Measurements from ENCODE around the gene CLDN20.
A peak's percentile ranks its signal among the peaks of the same experiment; 100 is the strongest.

CLDN20 gene

GRCh38 chr6:155245831-155246230 is 18.0 kb upstream of the CLDN20 start:
- no peak for DNase-seq

GRCh38 chr6:155246825-155247224 is 17.0 kb upstream of the CLDN20 start:
- DNase-seq: no peak

DNA sequence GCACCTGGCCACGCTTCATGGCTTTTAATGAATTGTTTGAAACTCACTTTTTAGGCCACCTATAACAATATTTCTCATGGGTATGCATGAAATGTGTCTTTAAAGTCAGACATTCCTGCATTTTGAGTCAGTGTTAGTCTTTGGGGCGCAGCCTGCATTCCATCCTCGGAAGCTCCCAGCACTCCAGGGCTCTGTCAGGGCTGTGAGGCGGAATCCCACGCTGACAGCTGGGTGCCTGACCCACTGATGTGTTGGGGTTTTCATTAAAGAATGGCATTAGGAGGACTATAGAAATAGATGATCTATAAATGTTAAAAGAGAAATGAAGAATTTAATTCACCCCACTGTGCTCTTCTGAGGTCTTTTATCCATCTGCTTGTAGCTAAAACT is 16.2 kb upstream of the CLDN20 start:
- DNase-seq: no peak

- DNase-seq: peak; percentile 41
Measured at GRCh38 chr6:155248008-155249001, 15.5 kb upstream of the CLDN20 start.

DNA sequence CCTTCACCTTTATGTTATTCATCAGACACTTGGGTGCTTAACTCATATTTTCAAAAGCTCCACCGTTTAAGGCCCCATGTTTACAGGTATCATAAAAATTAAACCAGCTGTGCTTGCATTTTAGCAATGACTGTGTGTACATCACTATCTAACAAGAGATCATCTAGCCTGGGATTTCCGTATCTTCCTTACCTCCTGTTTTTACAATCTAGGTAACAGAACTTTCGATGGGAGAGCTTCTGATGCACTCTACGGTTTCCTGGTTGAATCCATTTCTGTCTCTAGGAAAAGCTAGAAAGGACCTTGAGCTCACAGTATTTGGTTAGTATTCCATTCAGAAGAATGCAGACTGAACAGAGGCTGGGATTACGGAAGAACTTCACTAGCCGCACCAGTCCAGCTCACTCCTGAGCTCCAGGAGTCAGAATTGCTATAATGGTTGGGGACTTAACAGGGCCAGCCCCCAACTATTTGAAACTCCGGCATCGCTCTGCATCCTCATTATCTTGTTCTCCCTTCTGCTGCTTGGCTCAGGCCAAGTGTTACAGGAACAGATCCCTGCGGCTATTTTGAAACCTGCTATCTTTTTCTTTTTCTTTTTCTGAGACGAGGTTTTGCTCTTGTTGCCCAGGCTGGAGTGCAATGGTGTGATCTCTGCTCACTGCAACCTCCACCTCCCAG is 13.0 kb upstream of the CLDN20 start:
- no peak for DNase-seq

DNA sequence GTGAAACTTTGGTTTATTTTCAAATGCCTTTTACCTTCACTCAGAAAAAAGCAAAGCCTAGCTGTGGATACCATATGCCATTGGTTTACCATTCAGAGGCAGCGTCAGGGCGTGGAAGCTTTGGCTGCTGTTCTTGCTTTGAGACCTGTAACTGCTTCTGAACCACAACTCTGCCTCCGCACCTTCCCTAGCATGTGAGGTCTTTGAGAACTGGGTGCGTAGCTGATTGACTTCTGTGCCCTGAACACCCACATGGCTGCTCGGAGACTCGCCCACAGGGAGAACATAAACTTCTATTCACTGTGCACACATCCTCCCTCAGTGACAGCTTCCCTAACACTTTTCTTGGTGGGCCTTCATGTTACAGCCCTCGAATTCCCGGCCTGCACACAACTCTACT is 11.2 kb upstream of the CLDN20 start:
- DNase-seq: no peak

- no peak for DNase-seq
Measured at GRCh38 chr6:155253337-155253736, 10.5 kb upstream of the CLDN20 start.

DNA sequence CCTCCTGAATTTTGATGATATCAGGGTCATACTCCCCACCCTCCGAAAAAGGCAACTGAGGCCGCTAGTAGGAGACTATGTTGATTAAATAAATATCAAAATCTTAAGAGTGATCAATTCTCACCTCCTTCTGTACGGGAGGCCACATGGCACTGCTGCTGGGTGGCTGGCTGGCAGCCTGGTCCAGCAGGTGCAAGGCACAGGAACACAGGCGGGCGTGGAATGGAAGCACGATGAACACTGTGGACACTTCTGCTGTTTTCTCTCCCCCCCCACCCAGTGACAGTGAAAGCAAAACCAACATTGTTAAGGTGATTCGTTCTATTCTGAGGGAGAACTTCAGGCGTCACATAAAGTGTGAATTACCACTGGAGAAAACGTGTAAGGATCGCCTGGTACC is 9.7 kb upstream of the CLDN20 start:
- DNase-seq: no peak

DNA sequence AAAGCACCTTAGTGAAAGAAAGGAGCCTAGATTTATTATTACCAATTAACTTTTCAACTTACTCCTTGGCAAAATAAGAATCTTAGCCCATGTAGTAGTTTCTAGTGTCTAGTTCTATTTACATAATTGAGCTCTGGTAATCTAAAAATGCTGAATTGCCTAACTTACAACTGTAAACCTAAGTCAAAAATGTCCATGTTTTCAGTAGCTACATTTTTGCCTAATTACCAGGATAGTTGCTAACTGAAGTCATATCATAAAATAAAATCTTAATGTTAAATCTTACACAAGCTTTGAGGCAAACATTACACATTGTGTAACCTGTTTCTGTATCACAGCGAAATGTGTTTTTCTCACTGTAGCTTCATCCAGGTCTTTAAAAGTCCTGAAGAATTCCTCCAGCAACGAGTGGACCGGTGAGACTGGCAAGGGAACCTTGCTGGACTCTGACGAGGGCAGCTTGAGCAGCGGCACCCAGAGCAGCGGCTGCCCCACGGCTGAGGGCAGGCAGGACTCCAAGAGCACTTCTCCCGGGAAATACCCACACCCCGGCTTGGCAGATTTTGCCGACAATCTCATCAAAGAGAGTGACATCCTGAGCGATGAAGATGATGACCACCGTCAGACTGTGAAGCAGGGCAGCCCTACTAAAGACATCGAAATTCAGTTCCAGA is 7.6 kb upstream of the CLDN20 start:
- DNase-seq: no peak

GRCh38 chr6:155257796-155258195 is 6.0 kb upstream of the CLDN20 start:
- no peak for DNase-seq

GRCh38 chr6:155259204-155259603 is 4.6 kb upstream of the CLDN20 start:
- DNase-seq: no peak

- no peak for DNase-seq
Measured at GRCh38 chr6:155259897-155260296, 3.9 kb upstream of the CLDN20 start.

GRCh38 chr6:155260686-155261085 is 3.1 kb upstream of the CLDN20 start:
- no peak for DNase-seq

- DNase-seq: no peak
Measured at GRCh38 chr6:155261111-155261900, 2.5 kb upstream of the CLDN20 start.

- no peak for DNase-seq
Measured at GRCh38 chr6:155262655-155263054, 1.2 kb upstream of the CLDN20 start.

- DNase-seq: no peak
Measured at GRCh38 chr6:155264693-155265320, 994 bp downstream of the CLDN20 start.

GRCh38 chr6:155265843-155266535 is 2.2 kb downstream of the CLDN20 start:
- DNase-seq: no peak

DNA sequence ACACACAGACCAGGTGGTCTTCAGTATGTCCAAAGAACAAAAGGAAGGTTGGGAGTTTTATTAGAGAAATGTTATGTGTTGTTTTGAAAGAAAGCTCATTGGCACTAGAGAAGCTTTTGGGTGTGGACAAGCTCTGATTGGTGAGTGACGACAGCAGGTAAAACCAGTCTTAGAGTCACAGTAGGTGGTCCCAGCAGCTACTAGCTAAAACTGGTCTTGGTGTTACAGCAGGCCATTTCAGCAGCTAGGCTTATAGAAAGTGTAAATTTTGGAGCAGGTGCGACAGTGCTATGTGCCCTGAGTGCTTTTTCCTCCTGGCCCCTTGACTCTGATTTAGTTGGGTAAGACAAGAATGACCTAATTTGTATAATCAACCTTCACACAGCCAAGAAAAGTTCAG is 3.6 kb downstream of the CLDN20 start:
- DNase-seq: no peak

DNA sequence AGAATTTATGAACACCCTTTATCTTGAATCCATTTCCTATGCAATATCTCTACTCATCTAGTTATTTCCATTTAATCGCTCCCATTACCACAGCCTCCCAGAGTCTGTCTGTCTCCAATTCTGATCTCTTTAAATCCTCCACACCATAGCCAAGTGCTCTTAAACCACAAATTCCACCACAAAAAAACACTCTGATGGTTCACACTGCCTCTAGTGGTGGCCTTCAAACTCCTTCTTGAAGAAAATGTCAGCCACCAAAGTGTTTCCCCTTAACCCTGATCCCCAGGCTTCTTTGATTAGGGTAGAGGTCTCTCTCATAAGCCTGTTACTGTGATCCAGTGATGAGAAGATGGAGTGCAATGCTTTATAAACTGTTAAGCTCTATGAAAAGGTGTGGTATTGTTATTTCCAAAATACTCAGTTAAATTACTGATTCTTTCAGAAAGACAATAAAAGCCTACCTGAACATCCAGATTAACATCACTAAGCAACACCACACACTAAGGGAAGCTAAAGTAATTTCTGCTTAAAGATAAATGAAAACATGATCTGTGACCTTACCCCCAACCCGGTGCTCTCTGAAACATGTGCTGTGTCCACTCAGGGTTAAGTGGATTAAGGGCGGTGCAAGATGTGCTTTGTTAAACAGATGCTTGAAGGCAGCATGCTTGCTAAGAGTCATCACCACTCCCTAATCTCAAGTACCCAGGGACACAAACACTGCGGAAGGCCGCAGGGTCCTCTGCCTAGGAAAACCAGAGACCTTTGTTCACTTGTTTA is 4.5 kb downstream of the CLDN20 start:
- DNase-seq: peak; percentile 18

DNA sequence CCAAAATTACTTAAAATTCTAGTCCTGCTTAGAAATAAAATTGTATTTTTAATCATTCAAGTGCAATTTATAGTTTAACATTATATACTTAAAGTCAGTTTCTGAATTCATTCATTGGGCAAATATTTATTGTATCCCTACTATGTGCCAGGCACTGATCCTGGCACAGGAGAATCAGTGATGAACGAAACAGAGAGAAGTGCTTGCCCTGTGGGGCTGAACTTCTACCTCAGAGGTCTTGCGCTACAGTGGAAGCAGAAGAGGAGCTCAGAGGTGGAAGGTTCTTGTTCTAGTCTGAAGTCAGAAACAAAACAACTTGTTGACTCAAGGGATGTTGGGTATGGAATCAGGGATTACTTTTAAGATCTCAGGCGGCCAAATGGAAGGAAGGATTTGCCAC is 6.0 kb downstream of the CLDN20 start:
- no peak for DNase-seq

- DNase-seq: no peak
Measured at GRCh38 chr6:155270561-155271091, 6.8 kb downstream of the CLDN20 start.
